ENCODE results near the gene EAF1. TPM values are rescaled to one million over a fixed set of nuclear protein-coding genes. Genes with fewer than 3 reads are reported as not detected.

EAF1 gene
- total RNA-seq, 1 donor from 2014 or later = 43.9 TPM

DNA sequence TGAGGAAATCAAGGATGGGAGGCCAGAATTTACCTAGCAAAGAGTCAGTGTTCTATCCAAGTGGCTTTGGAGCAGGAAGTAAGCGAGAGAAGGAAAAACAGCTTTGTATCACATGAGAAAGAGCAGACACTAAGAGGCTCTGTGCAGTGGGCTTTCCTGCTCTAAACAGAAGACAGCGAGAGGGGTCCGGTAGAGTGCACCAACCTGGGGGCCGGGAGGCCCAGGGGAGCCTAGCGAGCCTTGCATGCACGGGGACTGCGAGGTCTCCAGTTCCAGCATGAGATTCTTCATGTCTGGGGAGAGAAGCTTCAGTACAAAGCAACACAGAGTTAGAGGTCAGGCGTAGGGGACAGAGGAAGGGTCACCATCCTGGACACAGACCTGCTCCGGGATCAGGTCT is 60.6 kb downstream of the EAF1 start:
- no peak overlapping the region for H3K27ac Mint-ChIP-seq (ENCODE audit: unreplicated experiment)
- H3K4me1 Mint-ChIP-seq (ENCODE audit: low read depth, unreplicated experiment) = no peaks in the 10 kb centered on the region
- no peak overlapping the region for H3K4me3 Mint-ChIP-seq (ENCODE audit: unreplicated experiment)
- TF ChIP-seq, protein P1, sequence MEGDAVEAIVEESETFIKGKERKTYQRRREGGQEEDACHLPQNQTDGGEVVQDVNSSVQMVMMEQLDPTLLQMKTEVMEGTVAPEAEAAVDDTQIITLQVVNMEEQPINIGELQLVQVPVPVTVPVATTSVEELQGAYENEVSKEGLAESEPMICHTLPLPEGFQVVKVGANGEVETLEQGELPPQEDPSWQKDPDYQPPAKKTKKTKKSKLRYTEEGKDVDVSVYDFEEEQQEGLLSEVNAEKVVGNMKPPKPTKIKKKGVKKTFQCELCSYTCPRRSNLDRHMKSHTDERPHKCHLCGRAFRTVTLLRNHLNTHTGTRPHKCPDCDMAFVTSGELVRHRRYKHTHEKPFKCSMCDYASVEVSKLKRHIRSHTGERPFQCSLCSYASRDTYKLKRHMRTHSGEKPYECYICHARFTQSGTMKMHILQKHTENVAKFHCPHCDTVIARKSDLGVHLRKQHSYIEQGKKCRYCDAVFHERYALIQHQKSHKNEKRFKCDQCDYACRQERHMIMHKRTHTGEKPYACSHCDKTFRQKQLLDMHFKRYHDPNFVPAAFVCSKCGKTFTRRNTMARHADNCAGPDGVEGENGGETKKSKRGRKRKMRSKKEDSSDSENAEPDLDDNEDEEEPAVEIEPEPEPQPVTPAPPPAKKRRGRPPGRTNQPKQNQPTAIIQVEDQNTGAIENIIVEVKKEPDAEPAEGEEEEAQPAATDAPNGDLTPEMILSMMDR (IDR thresholded peaks at IDR 0.05; ENCODE audit: partially characterized antibody, unreplicated experiment) = no peak
- no peak for DNase-seq
- H3K9me3 Mint-ChIP-seq (ENCODE audit: unreplicated experiment) = peaks cover 2% of the 10 kb centered on the region
- no peaks in the 10 kb centered on the region for H3K27me3 Mint-ChIP-seq (ENCODE audit: unreplicated experiment)
- peaks cover 5% of the 10 kb centered on the region for H3K36me3 Mint-ChIP-seq (ENCODE audit: unreplicated experiment)

DNA sequence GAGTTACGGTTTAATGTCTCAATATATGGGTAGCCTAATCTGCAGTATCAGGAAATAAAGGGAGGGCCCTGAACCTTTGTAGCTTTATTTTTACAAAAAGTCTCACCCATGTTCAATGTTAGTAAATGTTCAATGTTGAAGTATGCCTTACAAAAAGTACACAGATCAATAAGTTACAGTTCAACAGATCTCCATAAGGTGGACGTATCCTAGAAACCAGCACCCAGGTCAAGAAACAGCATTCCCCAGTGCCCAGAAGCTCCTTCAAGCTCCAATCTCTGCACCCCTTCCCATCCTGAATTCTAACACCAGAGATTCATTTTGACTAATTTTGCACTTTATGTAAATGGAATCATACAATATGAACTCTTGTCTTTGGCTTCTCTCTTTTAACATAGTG is 62.8 kb downstream of the EAF1 start:
- H3K36me3 Mint-ChIP-seq (ENCODE audit: unreplicated experiment) = peaks cover 5% of the 10 kb centered on the region
- TF ChIP-seq, protein P1 (IDR thresholded peaks at IDR 0.05; ENCODE audit: partially characterized antibody, unreplicated experiment) = no peak
- H3K27ac Mint-ChIP-seq (ENCODE audit: unreplicated experiment) = no peak overlapping the region
- DNase-seq = no peak
- peaks cover 2% of the 10 kb centered on the region for H3K9me3 Mint-ChIP-seq (ENCODE audit: unreplicated experiment)
- H3K4me3 Mint-ChIP-seq (ENCODE audit: unreplicated experiment) = no peak overlapping the region
- H3K27me3 Mint-ChIP-seq (ENCODE audit: unreplicated experiment) = no peaks in the 10 kb centered on the region
- H3K4me1 Mint-ChIP-seq (ENCODE audit: low read depth, unreplicated experiment) = no peaks in the 10 kb centered on the region

DNA sequence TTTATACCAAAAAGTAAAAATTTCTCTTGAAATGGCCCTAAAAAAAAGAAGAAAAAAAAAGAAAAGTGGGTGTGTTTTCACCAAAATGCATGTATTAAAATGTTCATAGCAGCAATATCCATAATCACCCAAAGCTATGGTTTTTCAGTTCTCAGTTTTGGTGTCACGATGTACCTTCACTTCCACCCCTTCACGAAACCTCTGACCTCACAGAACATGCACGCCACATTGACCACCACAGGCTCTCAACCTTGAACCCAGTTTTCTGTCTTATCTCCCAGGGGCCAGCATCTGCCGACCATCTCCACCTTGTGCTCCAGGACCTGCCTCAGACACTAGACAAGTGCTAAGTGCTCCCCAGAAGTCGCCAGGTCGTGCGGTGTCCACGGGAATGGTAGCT is 63.7 kb downstream of the EAF1 start:
- DNase-seq = no peak
- Mint-ChIP-seq H3K4me3 (ENCODE audit: unreplicated experiment) (no peak overlapping the region), H3K36me3 (ENCODE audit: unreplicated experiment) (peaks cover 5% of the 10 kb centered on the region), H3K27ac (ENCODE audit: unreplicated experiment) (no peak overlapping the region), H3K4me1 (ENCODE audit: low read depth, unreplicated experiment) (no peaks in the 10 kb centered on the region), H3K27me3 (ENCODE audit: unreplicated experiment) (no peaks in the 10 kb centered on the region), H3K9me3 (ENCODE audit: unreplicated experiment) (peaks cover 3% of the 10 kb centered on the region)
- TF ChIP-seq, protein P1 (IDR thresholded peaks at IDR 0.05; ENCODE audit: partially characterized antibody, unreplicated experiment) = no peak

Other genes with a start within 250 kb of the EAF1 start
- gene CAPN7, start 221.4 kb upstream of the EAF1 start, total RNA-seq (ENCODE audit: unreplicated experiment) = 30.2 TPM
- 25.3 TPM for gene SH3BP5, start 95.0 kb upstream of the EAF1 start, total RNA-seq (ENCODE audit: unreplicated experiment)
- gene METTL6, start 54 bp upstream of the EAF1 start, total RNA-seq (ENCODE audit: unreplicated experiment) = 25.9 TPM
- gene COLQ, start 94.1 kb downstream of the EAF1 start, total RNA-seq (ENCODE audit: unreplicated experiment) = 4.8 TPM
- 19.0 TPM for gene HACL1, start 174.0 kb downstream of the EAF1 start, total RNA-seq (ENCODE audit: unreplicated experiment)
- gene BTD, start 174.1 kb downstream of the EAF1 start, total RNA-seq (ENCODE audit: unreplicated experiment) = 12.7 TPM

Data from glutamatergic neuron (in vitro differentiated cells).